HG02571 (cell line): ENCODE data around the gene C17orf67.

ENCODE experiments used
- ATAC-seq: cut with Tn5 transposase; IDR thresholded peaks from one replicate; pipeline ENCODE4 v1.9.1; 2021; ENCODE audit warnings: mild to moderate bottlenecking, moderate library complexity; ENCODE audit not compliant: unreplicated experiment

C17orf67 gene

DNA sequence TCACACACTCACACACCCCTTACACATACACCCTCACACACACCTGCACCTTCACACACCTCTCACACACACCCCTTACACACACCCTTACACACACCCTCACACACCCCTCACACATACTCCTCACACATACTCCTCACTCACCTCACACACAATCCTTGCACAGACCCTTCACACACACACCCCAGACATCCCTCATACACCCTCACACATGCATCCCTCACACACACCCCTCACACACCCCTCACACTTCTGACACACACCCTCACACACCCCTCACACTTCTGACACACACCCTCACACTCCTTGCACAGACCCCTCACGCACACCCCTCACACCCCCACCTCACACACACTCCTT, 23.9 kb downstream of the C17orf67 start:
- no peak for ATAC-seq

DNA sequence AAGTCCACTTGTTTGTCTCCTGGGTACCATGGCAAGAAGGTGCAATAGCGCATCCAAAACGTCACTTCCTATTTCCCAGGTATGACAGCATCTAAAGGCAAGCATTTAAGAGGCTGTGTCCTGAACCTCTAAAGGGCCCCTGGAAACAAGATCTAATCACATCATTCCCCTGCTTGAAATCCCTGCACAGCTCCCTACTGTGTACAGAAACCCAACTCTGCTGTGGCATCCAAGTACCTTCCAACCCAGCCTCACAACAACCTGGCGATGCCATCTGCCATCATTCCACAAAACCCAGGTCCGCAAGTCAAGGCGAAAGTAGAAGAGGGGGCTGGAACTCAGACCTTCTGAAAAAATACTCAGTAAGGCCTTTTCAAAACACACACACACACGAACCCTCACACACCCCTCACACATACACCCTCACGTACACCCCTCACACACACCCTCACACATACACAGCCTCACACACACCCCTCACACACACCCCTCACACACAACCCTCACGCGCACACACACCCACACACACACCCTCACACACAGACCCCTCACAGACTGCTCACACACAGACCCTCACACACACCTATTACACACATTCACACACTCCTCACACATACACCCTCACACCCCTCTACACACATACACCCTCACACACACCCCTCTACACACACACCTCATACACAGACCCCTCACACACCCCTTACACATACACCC, 24.5 kb downstream of the C17orf67 start:
- ATAC-seq = no peak

DNA sequence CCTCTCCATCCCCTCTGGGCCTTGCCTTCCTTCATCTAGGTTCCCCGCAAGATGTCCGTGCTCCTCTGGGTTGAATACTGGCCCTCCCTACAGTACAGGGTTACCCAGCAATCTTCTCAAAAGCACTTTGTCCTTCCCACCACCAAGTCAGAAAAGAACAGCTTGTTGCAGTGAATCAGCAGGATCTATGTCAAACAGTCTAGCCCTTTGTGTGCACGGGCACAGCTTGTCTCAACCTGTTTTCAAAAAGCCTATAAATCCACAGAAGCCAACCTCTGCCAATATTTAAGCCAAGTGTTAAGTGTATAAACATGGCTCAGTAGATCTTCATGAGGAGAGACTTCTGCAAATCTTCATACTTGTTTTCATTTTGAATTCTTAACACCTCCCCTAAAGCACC, 25.2 kb downstream of the C17orf67 start:
- ATAC-seq = no peak

DNA sequence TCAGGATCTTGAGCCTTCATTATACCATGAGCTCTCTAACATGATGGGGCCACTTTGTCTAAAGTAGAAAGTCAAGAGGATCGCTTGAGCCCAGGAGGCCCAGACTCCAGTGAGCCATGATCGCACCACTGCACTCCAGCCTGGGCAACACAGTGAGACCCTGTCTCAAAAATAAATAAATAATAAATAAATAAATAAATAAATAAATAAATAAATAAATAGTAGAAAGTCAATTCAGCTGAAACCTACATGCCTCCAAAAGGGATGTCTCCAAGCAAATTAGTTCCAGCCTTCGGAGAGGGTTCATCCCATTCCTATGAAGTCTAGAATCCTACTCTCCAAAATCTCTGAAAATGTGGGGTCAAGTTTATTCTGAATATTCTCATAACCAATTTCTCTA, 26.0 kb downstream of the C17orf67 start:
- ATAC-seq = no peak

DNA sequence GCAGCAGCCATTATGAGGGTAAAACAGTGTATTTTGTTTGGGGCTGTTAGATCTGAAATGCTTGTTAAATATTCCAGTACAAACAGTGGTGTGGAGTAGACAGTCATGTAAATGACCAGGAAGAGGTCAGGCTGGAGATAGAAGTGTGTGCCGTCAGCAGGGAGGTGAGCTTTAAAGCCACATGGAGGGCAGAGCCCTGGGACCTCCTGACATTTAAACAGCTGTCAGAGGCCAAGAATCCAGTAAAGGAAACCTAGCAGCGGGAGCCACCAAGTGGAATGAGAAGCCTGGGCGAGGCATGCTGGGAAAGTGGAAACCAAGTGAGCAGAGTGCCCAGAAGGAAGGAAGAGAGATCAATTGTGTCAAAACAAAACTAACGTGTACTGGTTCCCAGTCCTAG, 26.8 kb downstream of the C17orf67 start:
- ATAC-seq = no peak

DNA sequence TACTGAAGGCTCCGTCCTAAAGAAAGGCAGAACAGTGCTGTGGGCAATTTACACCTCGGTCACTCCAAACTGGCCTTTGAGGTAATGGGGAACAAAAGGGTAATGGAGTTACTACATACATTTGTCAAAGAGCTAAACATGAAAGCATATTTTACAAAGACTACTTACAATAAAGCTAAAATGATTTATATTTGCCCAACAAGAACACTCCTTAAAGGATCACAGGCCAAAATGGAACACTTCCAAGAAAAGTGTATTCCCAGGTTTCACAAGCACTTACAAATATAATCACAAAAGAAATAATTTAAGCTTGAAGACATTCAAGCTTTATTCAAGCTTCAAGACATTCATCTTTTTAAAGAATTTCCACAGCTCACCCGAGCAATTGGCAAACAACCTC, 29.3 kb downstream of the C17orf67 start:
- ATAC-seq = no peak

DNA sequence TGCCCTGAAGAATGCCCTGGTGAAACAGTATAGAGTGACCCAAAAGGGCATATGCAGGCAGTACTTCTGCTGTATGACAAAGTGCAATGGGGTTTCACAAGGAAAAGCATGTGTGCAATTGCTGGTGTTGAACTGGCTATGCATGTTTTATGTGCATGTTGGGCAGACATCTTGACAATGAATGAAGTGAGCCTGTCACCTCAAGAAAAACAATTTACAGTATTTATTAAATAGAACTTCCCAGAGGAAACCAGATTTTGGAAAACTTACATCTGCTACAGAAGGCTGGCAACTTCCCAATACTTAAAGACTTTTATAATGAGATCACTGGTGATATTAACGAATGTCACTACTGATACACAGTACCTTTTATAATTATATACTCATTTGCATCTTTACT, 30.6 kb downstream of the C17orf67 start:
- ATAC-seq = no peak

DNA sequence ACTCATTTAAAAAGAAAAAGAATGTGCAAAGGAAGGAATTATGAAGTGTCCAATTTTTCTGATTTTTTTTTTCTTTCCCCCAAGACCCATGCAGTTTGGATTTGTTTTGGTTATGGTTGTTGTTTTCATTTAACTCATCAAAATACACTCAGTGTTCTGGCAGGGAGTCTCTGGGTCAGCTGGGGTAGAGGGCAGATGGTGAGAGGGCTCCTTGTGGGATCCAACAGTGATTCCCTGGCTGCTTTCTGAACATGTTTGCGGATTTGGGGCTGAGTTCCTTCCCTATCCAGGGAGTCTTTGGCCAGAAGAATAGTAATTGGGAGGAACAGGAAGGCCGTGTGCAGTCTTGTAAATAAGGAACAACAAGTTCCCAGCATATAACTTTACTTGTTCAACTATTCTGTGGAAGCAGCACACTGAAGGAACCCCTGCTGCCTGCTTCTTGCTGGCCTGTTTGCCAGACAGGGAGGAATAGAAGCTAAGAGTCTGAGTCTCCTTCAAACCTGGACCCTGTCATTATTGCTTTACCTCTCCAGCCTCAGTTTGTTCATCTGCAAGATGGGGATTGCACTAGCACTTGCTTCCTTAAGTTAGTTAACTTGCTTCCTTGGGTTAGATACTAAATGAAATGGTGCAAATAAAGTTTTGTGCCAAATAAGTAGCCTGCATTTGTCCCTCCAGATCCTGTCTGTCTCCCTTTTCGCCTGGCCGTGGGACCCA, 32.1 kb downstream of the C17orf67 start:
- ATAC-seq = no peak

DNA sequence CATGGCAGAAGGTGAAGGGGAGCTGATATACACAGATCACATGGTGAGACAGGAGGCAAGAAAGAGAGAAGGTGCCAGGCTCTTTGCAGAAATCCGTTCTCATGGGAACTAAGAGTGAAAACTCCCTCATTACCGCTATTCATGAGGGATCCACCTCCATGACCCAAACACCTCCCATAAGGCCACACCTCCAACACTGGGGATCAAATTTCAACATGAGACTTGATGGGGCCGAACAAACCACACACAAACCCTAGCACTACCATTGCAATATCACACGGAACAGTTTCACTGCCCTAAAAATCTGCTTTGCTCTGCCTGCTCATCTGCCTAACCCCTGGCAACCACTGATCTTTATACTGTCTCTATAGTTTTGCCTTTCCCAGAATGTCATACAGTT, 34.8 kb downstream of the C17orf67 start:
- ATAC-seq = no peak

DNA sequence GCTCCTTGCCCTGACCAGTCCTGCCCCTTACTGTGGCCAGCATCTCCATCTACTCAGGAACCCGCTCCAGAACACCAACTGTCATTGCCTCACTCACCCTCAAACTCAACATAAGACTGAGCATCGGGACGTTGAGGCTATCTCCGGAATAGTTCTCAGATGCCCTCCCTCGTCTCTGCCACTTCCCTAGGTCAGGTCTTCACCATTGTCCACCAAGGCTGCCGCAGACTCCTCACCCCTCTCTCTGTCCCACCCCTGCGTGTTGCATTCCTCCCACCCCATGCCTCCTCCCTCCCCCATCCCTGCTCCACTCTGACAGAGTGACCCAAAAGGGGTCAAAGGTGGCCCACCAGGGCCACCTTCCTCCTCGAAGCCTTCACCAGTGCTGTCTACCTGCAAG, 37.2 kb downstream of the C17orf67 start:
- ATAC-seq = no peak

DNA sequence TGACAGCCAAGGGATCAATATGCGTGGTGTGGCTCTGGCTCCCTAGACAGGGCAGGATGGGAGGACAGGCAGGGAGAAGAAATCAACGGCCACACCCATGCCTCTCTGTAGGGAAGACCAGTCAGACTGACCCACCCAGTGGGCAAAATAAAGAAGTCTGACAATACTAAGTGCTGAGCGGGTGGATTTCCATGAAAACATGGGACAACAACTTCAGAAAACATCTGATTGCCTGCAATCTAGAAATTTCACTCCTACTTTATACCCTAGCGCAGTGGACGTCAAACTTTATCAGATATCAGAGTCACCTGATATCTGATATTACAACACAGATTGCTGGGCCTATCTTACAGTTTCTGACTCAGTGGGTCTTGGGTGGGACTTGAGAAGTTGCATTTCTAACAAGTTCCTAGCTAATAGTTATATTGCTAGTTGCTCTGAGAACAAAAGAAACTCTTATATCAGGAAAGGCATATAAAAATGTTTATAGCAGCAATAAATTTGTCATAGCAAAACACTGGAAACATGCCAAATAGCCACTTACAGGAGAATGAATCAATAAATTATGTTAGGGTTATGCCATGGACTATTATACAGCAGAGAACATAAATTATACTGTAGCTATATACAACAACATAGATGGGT, 38.4 kb downstream of the C17orf67 start:
- no peak for ATAC-seq

DNA sequence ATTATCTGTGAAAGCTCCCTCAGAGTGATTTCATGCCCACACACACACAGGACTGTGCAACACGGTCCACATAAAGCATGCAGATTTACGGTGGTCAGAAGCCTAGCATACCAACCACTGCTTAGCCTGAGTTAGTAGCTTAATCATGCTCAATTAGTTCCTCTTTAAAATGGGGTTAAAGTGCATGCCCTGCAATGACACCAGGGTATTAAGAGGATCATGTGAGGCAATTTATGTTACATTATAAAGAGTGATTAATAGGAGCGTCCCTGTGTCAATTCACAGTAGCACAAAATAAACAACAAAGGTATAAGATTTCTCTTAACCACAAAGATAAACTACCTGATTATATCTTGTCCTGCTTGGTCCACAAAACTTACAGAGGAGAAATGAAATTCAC, 39.8 kb downstream of the C17orf67 start:
- ATAC-seq = no peak

DNA sequence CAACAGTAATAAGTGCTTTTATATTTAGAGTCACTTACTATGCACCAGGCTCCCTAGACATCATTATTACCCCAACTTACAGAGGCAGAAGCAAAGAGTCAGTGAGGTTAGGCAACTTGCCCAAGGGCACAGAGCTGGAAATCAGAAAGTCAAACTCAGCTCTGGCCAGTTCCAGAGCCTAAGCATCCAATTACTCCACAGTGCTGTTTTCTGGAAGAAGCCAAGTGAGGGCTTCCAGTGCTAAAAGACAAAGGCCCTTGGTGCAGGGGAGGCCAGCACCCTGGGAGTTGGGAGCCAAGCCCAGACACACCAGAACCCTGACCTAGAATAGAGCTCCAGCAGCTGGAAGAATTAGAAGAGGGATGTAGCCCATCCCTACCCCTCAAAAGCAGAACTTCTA, 40.2 kb downstream of the C17orf67 start:
- no peak for ATAC-seq

DNA sequence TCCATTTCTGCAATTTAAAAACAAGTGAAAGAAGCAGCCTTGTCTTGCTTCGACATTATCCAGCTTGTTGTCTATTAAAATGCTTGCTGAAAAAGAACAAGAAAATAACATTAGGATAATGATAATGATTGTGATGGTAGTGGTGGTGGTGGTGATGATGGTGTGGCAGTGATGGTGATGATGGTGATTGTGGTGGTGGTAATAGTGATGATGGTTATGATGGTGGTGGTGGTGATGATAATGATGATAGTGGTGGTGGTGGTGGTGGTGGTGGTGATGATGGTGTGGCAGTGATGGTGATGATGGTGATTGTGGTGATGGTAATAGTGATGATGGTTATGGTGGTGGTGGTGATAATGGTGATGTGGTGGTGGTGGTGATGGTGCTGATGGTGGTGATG, 41.5 kb downstream of the C17orf67 start:
- no peak for ATAC-seq

DNA sequence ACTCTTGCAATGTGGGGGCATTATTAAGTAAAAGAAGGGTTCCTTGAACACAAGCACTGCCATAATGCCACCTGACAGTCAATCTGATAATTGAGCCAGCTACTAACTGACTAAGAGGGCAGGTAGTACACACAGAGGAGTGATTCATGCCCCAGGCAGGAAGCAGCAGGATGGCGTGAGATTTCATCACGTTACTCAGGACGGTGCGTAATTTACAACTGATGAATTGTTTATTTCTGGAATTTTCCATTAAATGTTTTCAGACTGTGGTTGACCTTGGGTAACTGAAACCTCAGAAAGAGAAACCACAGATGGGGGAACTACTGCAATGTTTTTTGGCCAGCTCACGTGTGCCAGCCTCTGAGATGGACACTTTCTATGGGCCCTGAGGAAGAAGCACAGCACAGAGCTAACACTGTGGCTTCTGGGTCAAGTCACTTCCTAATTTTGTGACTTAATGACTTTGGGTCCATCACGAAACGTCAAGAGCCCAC, 46.7 kb downstream of the C17orf67 start:
- peak; percentile 86 for ATAC-seq

DNA sequence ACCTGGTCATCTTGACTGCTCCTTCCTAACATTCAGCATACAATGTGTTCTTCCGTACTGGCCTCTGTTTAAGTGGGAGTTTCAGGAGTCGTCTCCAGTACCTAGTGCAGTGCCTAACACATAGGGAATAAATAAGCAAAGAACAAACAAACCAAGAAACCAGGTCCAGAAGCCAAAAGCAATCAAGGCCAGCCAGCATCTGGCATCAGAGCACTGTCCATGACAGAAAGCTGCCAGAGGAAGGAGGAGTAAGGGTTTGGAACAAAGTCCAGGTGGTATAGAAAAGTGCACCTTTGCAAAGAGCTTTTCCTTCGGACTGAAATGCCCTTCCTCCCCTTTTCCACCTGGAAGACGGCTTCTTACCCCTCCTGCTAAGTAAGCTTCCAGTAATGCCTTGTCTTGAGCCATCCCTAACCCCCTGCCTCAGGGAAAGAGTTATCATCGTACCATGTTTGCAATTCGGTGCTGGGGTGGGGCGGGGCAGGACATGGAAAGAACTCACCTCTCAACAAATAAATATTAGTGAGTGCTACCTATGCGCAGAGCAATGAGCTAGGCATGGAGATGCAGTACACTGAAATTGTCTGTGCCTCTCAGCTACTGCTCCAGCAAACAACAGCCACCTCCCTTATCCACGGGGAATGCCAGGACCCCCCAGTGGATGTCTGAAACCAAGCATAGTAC, 47.6 kb downstream of the C17orf67 start:
- no peak for ATAC-seq

DNA sequence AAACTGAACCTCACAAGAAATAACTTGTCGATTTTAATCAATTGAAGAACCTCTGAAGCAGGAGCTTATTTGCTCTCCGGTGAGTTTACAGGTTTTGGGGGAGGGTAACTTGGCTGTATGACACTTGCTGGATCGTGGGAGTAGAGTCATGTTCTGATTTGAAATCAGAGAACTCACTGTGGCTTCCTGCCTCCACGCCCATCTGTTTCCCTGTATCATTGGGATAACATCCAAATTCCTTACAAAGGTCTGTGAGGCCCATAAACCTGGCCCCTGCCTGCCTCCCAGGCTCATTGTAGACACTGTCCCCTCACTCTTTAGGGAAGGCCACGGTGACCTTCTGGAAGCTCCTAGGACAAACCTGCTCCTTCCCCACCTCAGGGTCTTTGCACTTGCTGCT, 48.3 kb downstream of the C17orf67 start:
- ATAC-seq = no peak

DNA sequence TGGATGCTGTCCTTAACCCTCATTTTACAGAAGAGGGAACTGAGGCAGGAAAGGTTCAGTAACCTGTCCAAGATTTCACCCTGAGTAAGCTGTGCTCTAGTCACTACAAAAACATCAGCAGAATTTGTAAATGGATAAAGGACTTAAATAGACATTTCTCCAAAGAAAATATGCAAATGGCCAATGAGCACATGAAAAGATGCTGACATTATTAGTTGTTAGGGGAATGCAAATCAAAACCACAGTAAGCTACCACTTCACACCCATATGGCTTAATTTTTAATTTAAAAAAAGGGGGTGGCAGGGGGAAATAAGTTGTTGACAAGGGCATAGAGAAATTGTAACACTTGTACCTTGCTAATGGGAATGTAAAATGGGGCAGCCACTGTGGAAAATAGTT, 51.4 kb downstream of the C17orf67 start:
- ATAC-seq = no peak

DNA sequence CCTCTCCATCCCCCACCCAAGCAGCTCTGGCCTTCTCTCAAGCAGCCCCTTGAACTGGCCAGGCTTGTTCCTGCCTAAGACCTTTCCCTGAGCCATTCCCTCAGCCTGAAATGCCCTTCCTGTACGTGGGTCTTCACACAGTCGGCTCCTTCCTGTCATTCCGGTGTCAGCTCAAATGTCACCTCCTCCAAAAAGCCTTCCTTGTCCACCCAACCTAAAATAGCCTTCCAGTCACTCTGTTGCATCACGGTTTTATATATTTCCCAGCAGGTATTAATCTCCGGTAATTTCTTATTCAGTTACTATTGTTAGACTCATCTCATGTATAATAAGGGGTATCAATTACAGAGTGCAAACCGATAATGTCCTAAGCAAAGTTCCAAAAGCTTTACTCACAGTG, 51.8 kb downstream of the C17orf67 start:
- no peak for ATAC-seq

DNA sequence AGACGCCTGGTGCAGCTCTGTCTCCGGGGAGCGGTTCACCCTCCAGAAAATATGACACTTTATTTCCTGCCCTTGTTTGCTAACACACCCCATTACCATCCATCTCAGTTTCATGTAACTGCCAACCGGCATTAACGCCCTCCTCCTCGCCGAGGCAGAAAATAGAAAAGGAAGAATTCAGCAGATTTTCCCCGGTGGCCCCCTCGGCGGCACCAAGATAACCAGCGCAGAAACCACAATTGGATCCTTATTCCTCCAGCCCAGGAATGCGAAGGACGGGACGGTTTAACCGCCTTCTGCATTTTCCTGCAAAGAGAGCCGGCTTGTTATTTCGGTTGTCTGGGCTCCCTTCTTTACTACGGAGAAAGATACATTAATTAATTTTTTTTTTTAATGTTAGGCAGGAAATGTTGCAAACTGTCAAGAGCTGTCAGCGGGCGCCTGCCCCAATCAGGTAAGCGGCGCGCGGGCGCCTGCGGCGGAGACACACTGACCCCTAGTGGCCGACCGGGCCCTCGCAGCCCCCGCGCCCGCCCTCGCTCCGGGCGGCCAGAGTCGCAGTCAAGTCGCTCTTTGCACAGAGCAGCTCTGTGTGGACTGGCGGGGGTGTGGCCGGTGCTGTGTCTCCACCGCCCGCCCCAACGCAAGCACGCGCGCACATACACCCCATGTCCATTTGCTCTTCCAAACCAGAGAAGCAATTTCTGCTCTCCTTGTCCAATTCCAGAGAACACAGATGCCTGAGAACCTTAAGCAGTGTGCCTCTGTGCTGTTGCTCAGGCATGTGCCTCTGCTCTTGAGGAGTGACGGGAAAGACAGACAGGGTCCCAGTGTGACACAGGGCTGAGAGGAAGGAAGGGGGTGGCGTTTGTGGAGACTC, 53.6 kb downstream of the C17orf67 start:
- ATAC-seq = peak; percentile 93

DNA sequence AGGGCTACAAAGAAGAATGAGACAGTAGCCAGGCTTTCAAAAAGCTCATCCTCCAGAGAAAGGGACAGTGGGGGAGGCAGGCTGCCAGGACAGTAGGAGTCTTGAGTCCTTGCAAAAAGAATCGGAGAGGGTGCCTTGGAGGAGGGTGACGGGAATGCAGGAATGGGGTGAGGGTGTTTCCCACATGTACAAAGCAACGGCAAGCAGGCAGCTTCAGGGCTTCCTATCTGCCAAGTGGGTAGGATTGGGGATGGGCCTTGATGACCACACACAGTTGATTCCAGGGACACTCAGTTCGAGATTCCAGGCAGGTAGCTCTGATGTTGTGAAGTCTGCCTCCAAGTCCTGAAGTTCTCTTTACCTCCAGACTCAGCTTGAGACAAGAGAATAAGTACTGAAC, 54.4 kb downstream of the C17orf67 start:
- ATAC-seq = no peak
